Measurements from ENCODE around the gene MYO3B.
"Not testable (repeated sequence)": the region's sequence is repeated elsewhere in the genome, so short reads cannot be mapped to it uniquely, and the experiment has no call there.

Gene MYO3B

DNA sequence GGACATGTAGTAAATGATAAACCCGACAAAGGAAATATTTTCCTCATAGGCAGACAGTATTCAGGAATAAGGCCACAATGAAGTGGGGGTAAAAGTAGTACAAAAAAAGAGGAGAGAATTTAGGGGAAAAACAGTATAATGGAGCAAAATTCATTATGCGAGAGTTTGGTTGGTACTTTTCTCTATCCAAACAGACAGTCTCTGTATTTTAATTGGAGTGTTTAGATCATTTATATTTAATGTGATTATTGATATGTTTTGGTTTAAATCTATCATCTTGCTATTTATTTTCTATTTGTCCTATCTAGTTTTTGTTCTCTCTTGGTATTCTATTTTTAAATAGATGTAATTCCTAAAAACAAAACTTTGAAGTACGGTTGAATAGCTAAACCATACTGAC lies 366.9 kb downstream of the MYO3B start:
- no peak overlapping the region for H3K27ac ChIP-seq (ENCODE audit: low read depth, low read length)
- no peak overlapping the region for H2BK5ac ChIP-seq (ENCODE audit: low read depth, low read length, poor library complexity)
- no peak for DNase-seq
- no peak overlapping the region for H2BK12ac ChIP-seq (ENCODE audit: low read length)
- no peak overlapping the region for H3K4me2 ChIP-seq (ENCODE audit: low read length)
- H3K79me2 ChIP-seq (ENCODE audit: control insufficient read depth, insufficient read depth, low read length, poor library complexity) = no peaks in the 10 kb centered on the region
- no peak overlapping the region for H3K23ac ChIP-seq (ENCODE audit: low read length)
- H3K18ac ChIP-seq (ENCODE audit: low read length) = no peak overlapping the region
- WGBS (ENCODE audit: extremely low coverage, insufficient coverage, insufficient read length) = no CpG with 5 or more reads among the region's 3 CpGs
- no peak overlapping the region for H3K4ac ChIP-seq (ENCODE audit: low read depth, low read length)
- H3K9ac ChIP-seq (ENCODE audit: low read length) = no peak overlapping the region
- H4K91ac ChIP-seq (ENCODE audit: low read depth, low read length) = no peak overlapping the region
- H3K36me3 ChIP-seq (ENCODE audit: control insufficient read depth in 1 of 2, insufficient read depth in 2 of 2, low read length in 2 of 2) = no peaks in the 10 kb centered on the region
- no peaks in the 10 kb centered on the region for H3K79me1 ChIP-seq (ENCODE audit: low read length)
- no peak overlapping the region for H2AFZ ChIP-seq (ENCODE audit: insufficient read depth, low read length, poor library complexity)
- no peak overlapping the region for H3K14ac ChIP-seq (ENCODE audit: low read length)
- H4K12ac ChIP-seq (ENCODE audit: low read depth, low read length) = no peak overlapping the region
- H3K9me3 ChIP-seq (ENCODE audit: insufficient read depth, low read depth, low read length) = no peaks in the 10 kb centered on the region
- H2BK120ac ChIP-seq (ENCODE audit: insufficient read depth, low read length, poor library complexity) = no peak overlapping the region
- no peak overlapping the region for H3K4me3 ChIP-seq (ENCODE audit: low read depth, low read length)
- no peaks in the 10 kb centered on the region for H3K4me1 ChIP-seq (ENCODE audit: control insufficient read depth in 1 of 2, insufficient read depth in 2 of 2, low read length in 2 of 2)
- no peaks in the 10 kb centered on the region for H3K27me3 ChIP-seq (ENCODE audit: insufficient read depth, low read length)
- H4K8ac ChIP-seq (ENCODE audit: low read depth, low read length) = no peak overlapping the region
- no peak overlapping the region for H2AK5ac ChIP-seq (ENCODE audit: low read length)

DNA sequence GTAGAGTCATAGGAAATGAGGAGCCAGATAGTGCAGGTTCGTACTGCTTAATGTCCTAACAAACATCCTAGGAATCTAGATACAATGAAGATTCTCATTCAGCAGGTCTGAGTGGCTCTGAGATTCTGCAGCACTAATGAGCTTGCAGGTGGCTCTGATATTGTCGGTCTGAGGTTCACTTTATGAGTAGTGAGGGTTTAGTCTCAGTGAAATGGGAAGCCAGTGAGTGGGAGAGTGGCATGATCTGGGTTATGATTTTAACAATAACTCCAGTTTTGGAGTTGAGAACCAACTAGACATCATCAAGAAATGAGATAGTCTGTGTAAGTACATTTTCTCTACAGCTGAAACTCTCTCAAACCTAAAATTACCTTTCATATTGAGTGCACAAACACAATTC lies 370.4 kb downstream of the MYO3B start:
- WGBS (ENCODE audit: extremely low coverage, insufficient coverage, insufficient read length) = no CpG with 5 or more reads among the region's 2 CpGs
- H3K36me3 ChIP-seq (ENCODE audit: control insufficient read depth in 1 of 2, insufficient read depth in 2 of 2, low read length in 2 of 2) = no peaks in the 10 kb centered on the region

DNA sequence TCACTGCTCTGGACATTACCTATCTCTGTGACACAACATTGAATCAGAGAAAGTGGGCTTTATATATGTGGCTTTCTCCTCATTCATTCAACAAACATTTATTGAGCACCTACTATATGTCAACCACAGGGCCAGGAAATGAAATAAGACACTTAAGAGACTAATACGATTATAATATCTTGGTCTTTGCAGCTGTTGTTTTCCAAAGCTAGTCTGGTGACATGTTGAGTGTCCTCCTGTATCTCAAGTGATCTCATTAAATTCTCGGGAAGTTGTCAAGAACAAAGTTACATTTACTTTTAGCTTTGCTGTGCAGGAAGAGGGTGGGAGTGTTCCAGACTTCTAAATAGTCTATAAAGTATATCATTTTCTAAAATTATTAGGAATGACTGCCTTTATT lies 372.6 kb downstream of the MYO3B start:
- Histone ChIP-seq H3K79me2 (ENCODE audit: control insufficient read depth, insufficient read depth, low read length, poor library complexity) (no peaks in the 10 kb centered on the region), H3K27me3 (ENCODE audit: insufficient read depth, low read length) (no peaks in the 10 kb centered on the region), H3K18ac (ENCODE audit: low read length) (no peak overlapping the region), H3K4me2 (ENCODE audit: low read length) (no peak overlapping the region), H3K27ac (ENCODE audit: low read depth, low read length) (no peak overlapping the region), H2BK120ac (ENCODE audit: insufficient read depth, low read length, poor library complexity) (no peak overlapping the region), H4K12ac (ENCODE audit: low read depth, low read length) (no peak overlapping the region), H2AFZ (ENCODE audit: insufficient read depth, low read length, poor library complexity) (no peak overlapping the region), H4K8ac (ENCODE audit: low read depth, low read length) (no peak overlapping the region), H3K9ac (ENCODE audit: low read length) (no peak overlapping the region), H3K23ac (ENCODE audit: low read length) (no peak overlapping the region), H3K14ac (ENCODE audit: low read length) (no peak overlapping the region), H3K79me1 (ENCODE audit: low read length) (no peaks in the 10 kb centered on the region), H3K4ac (ENCODE audit: low read depth, low read length) (no peak overlapping the region), H3K4me3 (ENCODE audit: low read depth, low read length) (no peak overlapping the region), H2BK12ac (ENCODE audit: low read length) (no peak overlapping the region), H4K91ac (ENCODE audit: low read depth, low read length) (no peak overlapping the region), H3K4me1 (ENCODE audit: control insufficient read depth in 1 of 2, insufficient read depth in 2 of 2, low read length in 2 of 2) (no peaks in the 10 kb centered on the region), H3K9me3 (ENCODE audit: insufficient read depth, low read depth, low read length) (peaks cover 2% of the 10 kb centered on the region), H3K36me3 (ENCODE audit: control insufficient read depth in 1 of 2, insufficient read depth in 2 of 2, low read length in 2 of 2) (no peaks in the 10 kb centered on the region), H2BK5ac (ENCODE audit: low read depth, low read length, poor library complexity) (no peak overlapping the region), H2AK5ac (ENCODE audit: low read length) (no peak overlapping the region)
- DNase-seq = no peak
- no CpG with 5 or more reads among the region's 2 CpGs for WGBS (ENCODE audit: extremely low coverage, insufficient coverage, insufficient read length)

More for the DNA sequence above, 370.4 kb downstream of the MYO3B start:
- no peak overlapping the region for H3K4me2 ChIP-seq (ENCODE audit: low read length)
- no peaks in the 10 kb centered on the region for H3K4me1 ChIP-seq (ENCODE audit: control insufficient read depth in 1 of 2, insufficient read depth in 2 of 2, low read length in 2 of 2)
- no peak overlapping the region for H3K9ac ChIP-seq (ENCODE audit: low read length)
- H4K12ac ChIP-seq (ENCODE audit: low read depth, low read length) = no peak overlapping the region
- no peaks in the 10 kb centered on the region for H3K79me2 ChIP-seq (ENCODE audit: control insufficient read depth, insufficient read depth, low read length, poor library complexity)
- H3K27ac ChIP-seq (ENCODE audit: low read depth, low read length) = no peak overlapping the region
- H2AFZ ChIP-seq (ENCODE audit: insufficient read depth, low read length, poor library complexity) = no peak overlapping the region
- no peak overlapping the region for H3K23ac ChIP-seq (ENCODE audit: low read length)
- no peaks in the 10 kb centered on the region for H3K27me3 ChIP-seq (ENCODE audit: insufficient read depth, low read length)
- H2BK120ac ChIP-seq (ENCODE audit: insufficient read depth, low read length, poor library complexity) = no peak overlapping the region
- H3K9me3 ChIP-seq (ENCODE audit: insufficient read depth, low read depth, low read length) = peaks cover 2% of the 10 kb centered on the region
- DNase-seq = no peak
- H3K18ac ChIP-seq (ENCODE audit: low read length) = no peak overlapping the region
- no peak overlapping the region for H3K4ac ChIP-seq (ENCODE audit: low read depth, low read length)
- H3K4me3 ChIP-seq (ENCODE audit: low read depth, low read length) = no peak overlapping the region
- no peak overlapping the region for H4K8ac ChIP-seq (ENCODE audit: low read depth, low read length)
- H3K79me1 ChIP-seq (ENCODE audit: low read length) = no peaks in the 10 kb centered on the region
- no peak overlapping the region for H2BK5ac ChIP-seq (ENCODE audit: low read depth, low read length, poor library complexity)
- no peak overlapping the region for H2AK5ac ChIP-seq (ENCODE audit: low read length)
- no peak overlapping the region for H3K14ac ChIP-seq (ENCODE audit: low read length)
- H2BK12ac ChIP-seq (ENCODE audit: low read length) = no peak overlapping the region
- no peak overlapping the region for H4K91ac ChIP-seq (ENCODE audit: low read depth, low read length)

- not testable (repeated sequence) for H3K18ac ChIP-seq (ENCODE audit: low read length); H3K27ac ChIP-seq (ENCODE audit: low read depth, low read length); H4K91ac ChIP-seq (ENCODE audit: low read depth, low read length); H3K36me3 ChIP-seq (ENCODE audit: control insufficient read depth in 1 of 2, insufficient read depth in 2 of 2, low read length in 2 of 2); H3K79me2 ChIP-seq (ENCODE audit: control insufficient read depth, insufficient read depth, low read length, poor library complexity); H3K4me1 ChIP-seq (ENCODE audit: control insufficient read depth in 1 of 2, insufficient read depth in 2 of 2, low read length in 2 of 2); H3K23ac ChIP-seq (ENCODE audit: low read length); H3K9ac ChIP-seq (ENCODE audit: low read length); H2BK12ac ChIP-seq (ENCODE audit: low read length); H4K8ac ChIP-seq (ENCODE audit: low read depth, low read length); H2BK120ac ChIP-seq (ENCODE audit: insufficient read depth, low read length, poor library complexity); H3K14ac ChIP-seq (ENCODE audit: low read length); H2BK5ac ChIP-seq (ENCODE audit: low read depth, low read length, poor library complexity); DNase-seq; H2AFZ ChIP-seq (ENCODE audit: insufficient read depth, low read length, poor library complexity); H3K4ac ChIP-seq (ENCODE audit: low read depth, low read length); H3K79me1 ChIP-seq (ENCODE audit: low read length); H3K27me3 ChIP-seq (ENCODE audit: insufficient read depth, low read length); H3K9me3 ChIP-seq (ENCODE audit: insufficient read depth, low read depth, low read length); H3K4me2 ChIP-seq (ENCODE audit: low read length); H3K4me3 ChIP-seq (ENCODE audit: low read depth, low read length); H2AK5ac ChIP-seq (ENCODE audit: low read length); H4K12ac ChIP-seq (ENCODE audit: low read depth, low read length)
These were observed 374.0 kb downstream of the MYO3B start for GRCh38 chr2:170551899-170552298.

Measured in trophoblast cell (in vitro differentiated cells and primary cell).